ENCODE measurements around the gene ADA.

ADA gene

GRCh38 chr20:44644667-44645131 is 6.8 kb downstream of the ADA start:
- peak; percentile 65 for DNase-seq
- peaks cover 88% of the 10 kb centered on the region for H3K4me1 ChIP-seq (ENCODE audit: insufficient read depth, low read length)
- no peak overlapping the region for H2AFZ ChIP-seq (ENCODE audit: low read depth, low read length)
- H3K36me3 ChIP-seq (ENCODE audit: insufficient read depth, low read length) = peaks cover 84% of the 10 kb centered on the region
- peak; percentile 3; the same call in 1 of the 3 replicates for ATAC-seq (ENCODE audit: insufficient read depth, low read depth)
- peak overlapping the region in 1 of 2 experiments; percentile 48; a peak in 2 of 4 replicates for H3K4me3 ChIP-seq (ENCODE audit: low read depth in 1 of 2, low read length in 2 of 2)
- TF ChIP-seq EZH2 (IDR thresholded peaks at IDR 0.05; ENCODE audit: borderline replicate concordance, low read depth, low read length, severe bottlenecking) (no peak), CTCF (IDR thresholded peaks at IDR 0.05; ENCODE audit: borderline replicate concordance, extremely low read depth, low read length, poor library complexity, severe bottlenecking) (no peak)
- no peaks in the 10 kb centered on the region for H3K27me3 ChIP-seq (ENCODE audit: insufficient read depth, low read length, poor library complexity)
- H3K27ac ChIP-seq (ENCODE audit: low read length) = peak overlapping the region; percentile 97
- no peaks in the 10 kb centered on the region for H3K9me3 ChIP-seq (ENCODE audit: insufficient read depth, low read length, severe bottlenecking)
- H3K4me2 ChIP-seq (ENCODE audit: insufficient read depth, low read length) = peak overlapping the region; percentile 60
- H3K9ac ChIP-seq (ENCODE audit: low read depth, low read length) = peak overlapping the region; percentile 65
- H3K79me2 ChIP-seq (ENCODE audit: insufficient read depth, low read length) = peaks cover 94% of the 10 kb centered on the region
- peaks cover 63% of the 10 kb centered on the region for H4K20me1 ChIP-seq (ENCODE audit: insufficient read depth, low read length)

GRCh38 chr20:44644230-44644617 is 7.3 kb downstream of the ADA start:
- Histone ChIP-seq H3K9ac (ENCODE audit: low read depth, low read length) (peak overlapping the region; percentile 65), H3K79me2 (ENCODE audit: insufficient read depth, low read length) (peaks cover 94% of the 10 kb centered on the region), H3K4me2 (ENCODE audit: insufficient read depth, low read length) (peak overlapping the region; percentile 60), H3K9me3 (ENCODE audit: insufficient read depth, low read length, severe bottlenecking) (no peaks in the 10 kb centered on the region), H2AFZ (ENCODE audit: low read depth, low read length) (no peak overlapping the region), H3K36me3 (ENCODE audit: insufficient read depth, low read length) (peaks cover 86% of the 10 kb centered on the region), H3K27me3 (ENCODE audit: insufficient read depth, low read length, poor library complexity) (no peaks in the 10 kb centered on the region), H4K20me1 (ENCODE audit: insufficient read depth, low read length) (peaks cover 65% of the 10 kb centered on the region), H3K4me3 (ENCODE audit: low read depth in 1 of 2, low read length in 2 of 2) (peak overlapping the region in 1 of 2 experiments; percentile 48; a peak in 2 of 4 replicates), H3K27ac (ENCODE audit: low read length) (peak overlapping the region; percentile 97), H3K4me1 (ENCODE audit: insufficient read depth, low read length) (peaks cover 87% of the 10 kb centered on the region)
- ATAC-seq (ENCODE audit: insufficient read depth, low read depth) (no peak), DNase-seq (no peak)
- no peak for TF ChIP-seq EZH2 (IDR thresholded peaks at IDR 0.05; ENCODE audit: borderline replicate concordance, low read depth, low read length, severe bottlenecking)

- Histone ChIP-seq H3K9me3 (ENCODE audit: insufficient read depth, low read length, severe bottlenecking) (no peaks in the 10 kb centered on the region), H3K36me3 (ENCODE audit: insufficient read depth, low read length) (peaks cover 86% of the 10 kb centered on the region), H3K79me2 (ENCODE audit: insufficient read depth, low read length) (peaks cover 94% of the 10 kb centered on the region), H3K4me1 (ENCODE audit: insufficient read depth, low read length) (peaks cover 86% of the 10 kb centered on the region), H3K27ac (ENCODE audit: low read length) (peak overlapping the region; percentile 97), H3K4me2 (ENCODE audit: insufficient read depth, low read length) (peak overlapping the region; percentile 60), H3K9ac (ENCODE audit: low read depth, low read length) (peak overlapping the region; percentile 65), H2AFZ (ENCODE audit: low read depth, low read length) (no peak overlapping the region), H3K27me3 (ENCODE audit: insufficient read depth, low read length, poor library complexity) (no peaks in the 10 kb centered on the region), H3K4me3 (ENCODE audit: low read depth in 1 of 2, low read length in 2 of 2) (peak overlapping the region in 1 of 2 experiments; percentile 48; a peak in 2 of 4 replicates), H4K20me1 (ENCODE audit: insufficient read depth, low read length) (peaks cover 65% of the 10 kb centered on the region)
- DNase-seq = peak; percentile 63
- TF ChIP-seq EZH2 (IDR thresholded peaks at IDR 0.05; ENCODE audit: borderline replicate concordance, low read depth, low read length, severe bottlenecking) (no peak), CTCF (IDR thresholded peaks at IDR 0.05; ENCODE audit: borderline replicate concordance, extremely low read depth, low read length, poor library complexity, severe bottlenecking) (no peak)
- ATAC-seq (ENCODE audit: insufficient read depth, low read depth) = no peak
Observed at GRCh38 chr20:44643596-44644229, 7.8 kb downstream of the ADA start.

- Histone ChIP-seq H3K36me3 (ENCODE audit: insufficient read depth, low read length) (peaks cover 86% of the 10 kb centered on the region), H3K4me1 (ENCODE audit: insufficient read depth, low read length) (peaks cover 80% of the 10 kb centered on the region), H3K4me2 (ENCODE audit: insufficient read depth, low read length) (peak overlapping the region; percentile 60), H3K27me3 (ENCODE audit: insufficient read depth, low read length, poor library complexity) (no peaks in the 10 kb centered on the region), H3K27ac (ENCODE audit: low read length) (peak overlapping the region; percentile 97), H3K9ac (ENCODE audit: low read depth, low read length) (peak overlapping the region; percentile 65), H3K79me2 (ENCODE audit: insufficient read depth, low read length) (peaks cover 94% of the 10 kb centered on the region), H2AFZ (ENCODE audit: low read depth, low read length) (no peak overlapping the region), H3K9me3 (ENCODE audit: insufficient read depth, low read length, severe bottlenecking) (no peaks in the 10 kb centered on the region), H4K20me1 (ENCODE audit: insufficient read depth, low read length) (peaks cover 64% of the 10 kb centered on the region), H3K4me3 (ENCODE audit: low read depth in 1 of 2, low read length in 2 of 2) (peak overlapping the region in 1 of 2 experiments; percentile 13; a peak in 1 of 4 replicates)
- no peak for TF ChIP-seq CTCF (IDR thresholded peaks at IDR 0.05; ENCODE audit: borderline replicate concordance, extremely low read depth, low read length, poor library complexity, severe bottlenecking)
- no peak for TF ChIP-seq EZH2 (IDR thresholded peaks at IDR 0.05; ENCODE audit: borderline replicate concordance, low read depth, low read length, severe bottlenecking)
- DNase-seq = no peak
- no peak for ATAC-seq (ENCODE audit: insufficient read depth, low read depth)
Observed at GRCh38 chr20:44643154-44643519, 8.4 kb downstream of the ADA start.
